ENCODE measurements around the gene RASD2.

RASD2 gene

GRCh38 chr22:35601743-35602615, 61.3 kb downstream of the RASD2 start:
- DNase-seq, result no peak
